GM18873 (cell line): ENCODE data around the gene LHFPL3.
A peak's percentile ranks its signal among the peaks of the same experiment; 100 is the strongest.

Experiments used
- ATAC-seq: cut with Tn5 transposase; IDR thresholded peaks from one replicate; pipeline ENCODE4 v1.9.1; 2021; ENCODE audit warnings: mild to moderate bottlenecking, moderate library complexity, moderate number of reproducible peaks; ENCODE audit not compliant: unreplicated experiment, low FRiP score

The LHFPL3 gene

DNA sequence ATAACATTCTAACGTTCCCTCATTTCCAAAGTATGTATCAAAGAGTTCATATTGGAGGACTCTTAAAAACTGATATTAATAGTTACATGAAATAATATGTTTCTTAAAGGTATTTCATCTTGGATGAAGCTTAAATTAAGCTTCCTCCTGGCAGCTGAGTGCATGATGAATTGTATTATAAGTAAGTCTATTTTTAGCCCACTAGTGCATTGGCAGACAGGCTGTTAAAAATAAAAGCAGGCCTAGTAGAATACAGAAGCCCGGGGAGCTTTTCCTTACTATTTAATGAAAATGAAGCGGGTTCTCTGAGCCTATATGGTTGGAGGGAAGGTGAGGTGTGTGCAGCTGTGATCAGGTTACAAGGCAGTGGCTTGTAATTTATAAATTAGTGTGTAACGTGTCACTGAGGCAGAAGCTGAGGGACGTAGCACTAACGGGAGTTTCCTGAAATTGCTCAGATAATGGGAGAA is 554.9 kb downstream of the LHFPL3 start:
- ATAC-seq, result no peak

DNA sequence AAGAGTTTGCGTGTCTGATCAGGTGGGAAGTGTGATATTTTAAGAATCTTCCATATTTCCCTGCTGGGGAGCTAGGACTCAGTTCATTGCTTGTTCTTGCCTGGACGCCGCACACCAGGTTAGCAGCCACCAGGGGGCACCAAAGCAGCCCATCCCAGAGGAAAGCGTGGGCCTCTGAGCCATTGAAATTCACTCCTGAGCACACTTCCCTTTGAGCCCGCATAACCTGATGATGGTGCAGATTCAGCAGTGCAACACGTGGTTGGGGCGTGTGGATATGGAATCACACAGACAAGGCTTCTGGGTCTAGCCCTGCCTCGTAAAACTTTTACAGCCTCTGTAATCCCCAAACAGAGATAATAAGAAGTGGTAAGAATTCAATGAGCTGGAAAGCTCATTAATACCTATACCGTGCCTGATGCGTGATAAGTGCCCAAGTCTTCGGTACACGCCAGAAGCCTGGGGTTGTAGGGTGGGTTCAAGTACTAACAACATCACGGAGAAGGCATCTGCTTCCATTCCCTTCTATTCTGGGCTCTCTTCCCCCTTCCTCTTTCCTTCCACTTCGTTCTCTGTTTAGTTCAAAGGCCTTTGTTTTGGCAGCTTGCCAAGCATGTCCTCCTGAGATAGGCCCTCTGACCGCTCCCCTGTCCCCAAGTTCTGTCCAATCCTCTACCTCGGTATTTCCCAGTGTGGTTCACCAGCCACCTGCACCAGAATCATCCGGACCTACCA is 555.5 kb downstream of the LHFPL3 start:
- peak; percentile 69 for ATAC-seq

DNA sequence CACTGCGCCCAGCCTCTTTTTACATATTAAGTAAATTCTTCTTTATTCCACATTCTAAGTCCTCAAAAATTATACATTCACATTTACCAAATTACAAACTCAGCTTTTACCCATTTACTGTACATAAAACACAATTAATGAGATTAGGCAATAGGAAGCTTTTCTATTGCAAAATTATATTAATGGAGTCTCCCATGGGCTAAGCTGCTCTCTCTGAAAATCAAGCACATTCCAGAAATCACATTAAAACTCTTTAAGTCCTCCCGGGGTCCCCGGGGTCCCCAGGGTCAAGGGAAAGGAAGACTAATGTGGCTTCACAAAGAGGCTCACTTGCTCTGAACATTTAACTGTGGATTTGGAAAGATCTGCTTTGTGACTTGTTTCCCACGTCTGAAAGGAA is 558.2 kb downstream of the LHFPL3 start:
- ATAC-seq, result no peak

DNA sequence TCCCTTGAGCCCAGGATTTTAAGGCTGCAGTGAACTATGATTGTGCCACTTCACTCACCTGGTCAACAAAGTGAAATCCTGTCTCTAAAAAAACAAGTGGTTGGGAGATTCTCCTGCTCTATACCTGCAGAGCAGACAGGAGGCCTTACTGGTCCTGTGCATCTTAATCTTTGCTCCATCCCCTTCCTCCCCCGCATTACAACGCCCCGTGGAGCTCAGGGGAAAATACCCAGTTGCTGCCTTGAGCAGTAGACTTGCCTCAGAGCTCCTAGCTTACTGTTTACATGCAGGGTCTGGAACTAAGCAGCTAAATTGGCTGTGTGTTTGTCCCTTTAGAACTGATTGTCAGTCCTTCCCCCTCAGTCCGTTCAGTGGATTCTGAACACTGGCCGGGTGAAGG is 561.8 kb downstream of the LHFPL3 start:
- ATAC-seq, result no peak

DNA sequence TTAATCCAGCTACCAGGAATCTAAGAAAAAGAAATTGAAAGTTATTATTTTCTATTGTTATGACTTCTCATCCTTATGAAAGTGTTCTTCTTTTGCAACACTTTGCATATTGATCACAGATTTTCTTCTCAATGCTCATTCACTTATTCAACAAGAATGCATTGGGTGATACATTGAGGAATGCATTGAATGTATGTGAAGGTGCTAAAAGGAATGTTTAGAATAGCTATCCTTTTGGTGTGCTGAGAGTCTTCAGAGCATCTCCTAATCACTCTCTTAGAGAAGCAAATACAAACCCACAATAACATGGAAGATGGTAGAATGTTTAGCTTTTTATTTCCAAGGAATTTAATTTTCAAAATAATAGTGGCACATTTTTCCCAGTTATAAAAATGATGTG is 563.5 kb downstream of the LHFPL3 start:
- ATAC-seq, result no peak

DNA sequence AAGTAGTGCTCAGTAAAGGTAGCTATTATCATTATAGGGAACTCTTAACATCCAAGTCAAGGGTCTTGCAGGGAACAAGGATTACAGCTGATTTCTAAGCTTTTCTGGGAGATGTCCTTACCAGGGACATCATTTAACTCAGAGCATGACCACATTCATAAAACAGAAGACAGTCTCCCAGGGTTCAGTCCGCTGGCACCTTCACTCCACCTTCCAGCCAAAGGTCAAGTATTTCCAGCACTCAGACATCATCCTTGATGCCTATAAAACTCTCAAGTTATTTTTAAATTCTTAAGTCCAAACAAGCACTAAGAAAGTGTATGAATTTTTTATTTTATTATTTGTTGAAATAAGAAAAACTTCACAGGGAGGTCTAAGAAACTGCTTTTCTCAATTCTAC is 565.9 kb downstream of the LHFPL3 start:
- ATAC-seq, result no peak

DNA sequence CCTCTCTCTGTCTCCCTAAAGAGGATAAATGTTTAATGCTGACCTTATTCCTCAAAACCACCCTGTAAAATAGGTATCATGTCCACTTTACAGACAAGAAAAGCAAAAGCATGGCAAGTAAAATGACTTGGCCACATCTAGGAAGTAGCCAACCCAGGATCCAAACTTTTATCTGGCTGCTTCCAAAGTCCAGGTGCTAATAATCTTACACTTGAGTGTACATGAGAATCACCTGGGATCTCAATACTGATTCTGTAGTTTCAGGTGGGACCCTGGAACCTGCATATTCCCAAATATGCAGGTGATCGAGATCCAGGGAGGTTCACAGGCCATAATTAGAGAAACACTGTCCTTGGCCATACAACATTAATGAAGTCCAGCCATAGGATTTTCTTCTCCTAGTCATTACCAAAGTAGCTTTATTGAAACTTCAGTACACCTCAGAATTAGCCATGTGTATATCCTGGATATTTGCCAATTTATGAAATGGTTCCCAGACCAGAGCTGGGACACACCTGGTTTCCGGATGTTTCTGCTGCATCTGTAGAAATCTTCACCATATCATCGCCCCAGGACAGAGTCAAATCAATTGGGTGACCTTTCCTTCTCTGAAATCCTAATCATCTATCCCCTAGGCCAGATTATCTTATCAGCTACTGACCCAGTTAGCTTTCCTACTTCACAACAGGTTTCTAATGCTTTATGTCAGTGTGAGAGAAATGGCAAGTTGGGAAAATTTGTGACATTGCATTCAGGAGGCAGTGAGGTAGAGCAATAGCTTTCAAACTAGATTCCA is 566.5 kb downstream of the LHFPL3 start:
- ATAC-seq, result no peak

DNA sequence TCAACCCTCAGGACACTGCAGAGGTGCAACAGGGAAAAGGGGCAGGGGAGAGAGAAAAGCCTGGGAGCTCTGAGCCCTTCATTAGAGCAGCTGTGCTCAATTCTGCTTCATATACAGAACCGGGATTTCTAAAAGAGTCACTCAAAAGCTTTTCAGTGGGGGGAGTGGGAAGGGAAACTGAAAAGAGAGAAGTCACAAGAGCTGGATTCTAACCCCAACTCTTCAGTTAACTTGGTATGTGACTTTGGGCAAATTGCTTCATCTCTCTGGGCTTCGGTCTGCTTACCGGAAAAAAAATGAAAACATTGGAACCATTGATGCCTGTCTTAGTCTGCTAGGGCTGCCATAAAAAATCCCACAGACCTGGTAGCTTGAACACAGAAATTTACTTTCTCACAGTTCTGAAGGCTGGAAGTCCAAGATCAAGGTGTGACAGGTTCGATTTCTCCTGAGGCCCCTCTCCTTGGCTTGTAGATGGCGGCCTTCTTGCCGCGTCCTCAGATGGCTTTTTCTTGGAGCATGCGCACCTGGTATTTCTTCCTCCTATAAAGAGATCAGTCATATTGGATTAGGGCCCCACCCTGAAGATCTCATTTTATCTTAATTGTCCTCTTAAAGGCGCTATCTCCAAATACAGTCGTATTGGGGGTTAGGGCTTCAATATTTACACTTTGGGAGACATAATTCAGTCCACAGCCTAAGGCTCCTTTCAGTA is 567.3 kb downstream of the LHFPL3 start:
- ATAC-seq, result no peak

DNA sequence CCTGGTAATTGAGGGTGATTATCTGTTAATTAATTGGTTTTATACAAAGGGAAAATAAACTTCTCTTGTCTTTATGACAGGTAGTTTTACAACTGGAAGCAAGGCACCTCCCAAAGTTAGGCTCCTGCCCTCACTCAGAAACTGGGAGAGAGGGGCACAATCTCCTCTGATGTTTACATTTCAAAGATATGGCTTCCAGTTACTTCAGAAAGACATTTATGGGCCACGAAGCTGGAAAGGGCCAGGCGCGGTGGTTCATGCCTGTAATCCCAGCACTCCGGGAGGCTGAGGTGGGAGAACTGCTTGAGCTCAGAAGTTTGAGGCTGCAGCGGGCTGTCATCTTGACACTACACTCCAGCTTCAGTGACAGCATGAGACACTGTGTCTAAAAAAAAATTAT is 570.0 kb downstream of the LHFPL3 start:
- ATAC-seq, result no peak

DNA sequence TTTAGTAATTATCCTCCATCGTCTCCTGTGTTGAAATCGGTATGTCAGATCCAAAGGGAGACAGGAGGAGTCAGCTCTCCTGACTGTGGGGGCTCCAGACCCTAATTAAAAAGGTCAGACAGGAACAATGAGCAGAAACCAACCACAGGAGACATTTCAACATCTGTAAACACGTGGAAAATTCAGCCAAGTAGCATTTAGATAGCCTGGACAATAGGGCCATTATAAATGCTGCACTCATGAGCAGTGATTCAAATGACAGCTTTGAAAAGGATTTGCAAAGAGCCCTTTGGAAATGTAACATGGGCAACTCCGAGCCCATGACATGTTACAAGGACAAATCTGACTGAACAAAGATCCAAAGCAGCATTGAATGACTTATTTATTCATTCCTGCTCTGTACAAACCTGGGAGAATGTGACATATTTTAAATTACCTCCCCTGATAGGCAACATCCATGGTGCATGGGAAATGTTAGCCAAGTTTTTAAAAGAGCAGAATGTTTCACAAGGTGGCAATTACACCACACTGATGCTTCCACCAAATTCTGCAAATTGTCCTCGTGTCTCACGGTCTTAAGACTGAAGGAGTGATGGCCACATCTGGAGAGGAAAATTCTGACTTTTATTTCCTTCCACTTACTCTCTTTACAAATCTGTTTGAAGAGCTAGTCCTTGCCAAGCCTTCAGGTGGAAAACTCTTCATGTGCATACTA is 572.3 kb downstream of the LHFPL3 start:
- ATAC-seq, result no peak

DNA sequence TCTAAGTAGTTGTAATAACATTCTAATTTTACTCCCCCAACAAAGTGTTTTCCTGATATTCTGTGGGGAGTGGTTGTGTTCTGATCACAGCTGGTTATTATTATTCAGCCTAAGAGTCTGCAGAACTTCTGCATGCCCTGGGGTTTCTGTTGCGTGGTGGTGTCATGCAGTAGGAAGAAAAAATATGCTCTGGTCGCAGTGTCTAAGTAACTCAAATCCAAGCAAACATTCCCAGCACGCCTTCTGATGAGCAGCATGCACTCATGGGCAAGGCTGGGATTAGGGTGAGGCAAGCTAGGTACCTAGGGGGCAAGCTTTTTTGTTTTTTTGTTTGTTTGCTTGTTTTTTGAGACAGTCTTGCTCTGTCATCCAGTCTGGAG is 572.8 kb downstream of the LHFPL3 start:
- ATAC-seq, result no peak

DNA sequence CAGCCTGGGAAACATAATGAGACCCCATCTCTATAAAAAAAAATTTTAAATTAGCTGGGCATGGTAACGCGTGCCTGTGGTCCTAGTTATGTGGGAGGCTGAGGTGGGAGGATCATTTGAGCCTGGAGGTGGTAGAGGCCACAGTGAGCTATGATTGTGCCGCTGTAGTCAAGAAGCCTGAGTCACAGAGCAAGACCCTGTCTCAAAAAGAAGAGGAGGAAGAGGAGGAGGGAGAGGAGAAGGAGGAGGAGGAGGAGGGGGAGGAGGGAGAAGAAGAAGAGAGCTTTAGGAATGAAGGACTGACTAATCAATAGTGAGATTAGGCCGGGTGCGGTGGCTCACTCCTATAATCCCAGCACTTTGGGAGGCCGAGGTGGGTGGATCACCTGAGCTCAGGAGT is 573.8 kb downstream of the LHFPL3 start:
- no peak for ATAC-seq

DNA sequence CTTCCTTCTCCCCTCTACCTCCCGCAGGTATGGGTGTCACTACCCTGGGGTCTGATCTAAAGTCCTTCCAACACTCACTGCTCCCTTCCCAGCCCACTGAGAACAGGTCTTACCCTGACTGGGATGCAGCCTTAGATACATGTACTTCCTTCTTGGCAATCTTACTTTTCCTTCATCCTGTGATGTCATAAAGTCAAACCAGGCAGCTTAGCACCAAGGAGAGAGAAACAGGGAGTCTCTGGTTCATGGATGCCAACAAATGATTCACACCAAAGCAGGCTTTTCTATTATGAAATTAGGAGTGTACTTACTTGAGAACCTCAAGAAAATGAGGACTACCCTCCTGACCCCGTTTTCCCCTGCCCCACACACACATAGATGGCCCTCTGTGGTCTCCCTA is 574.6 kb downstream of the LHFPL3 start:
- ATAC-seq, result no peak

DNA sequence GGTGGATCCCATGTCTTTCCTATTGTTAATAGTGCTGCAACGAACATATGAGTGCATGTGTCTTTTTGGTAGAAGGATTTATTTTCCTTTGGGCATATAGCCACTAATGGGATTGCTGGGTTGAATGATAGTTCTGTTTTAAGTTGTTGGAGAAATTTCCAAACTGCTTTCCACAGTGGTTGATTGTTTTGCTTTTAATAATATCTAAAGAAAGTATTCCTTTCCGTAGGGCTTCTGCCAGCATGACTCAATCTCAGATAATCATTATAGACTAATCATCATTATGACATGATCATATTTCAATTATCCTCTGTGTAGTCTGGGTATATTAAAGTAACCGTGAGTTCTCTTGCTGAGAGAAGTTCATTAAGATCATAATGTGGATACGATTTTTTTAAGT is 575.4 kb downstream of the LHFPL3 start:
- ATAC-seq, result no peak

DNA sequence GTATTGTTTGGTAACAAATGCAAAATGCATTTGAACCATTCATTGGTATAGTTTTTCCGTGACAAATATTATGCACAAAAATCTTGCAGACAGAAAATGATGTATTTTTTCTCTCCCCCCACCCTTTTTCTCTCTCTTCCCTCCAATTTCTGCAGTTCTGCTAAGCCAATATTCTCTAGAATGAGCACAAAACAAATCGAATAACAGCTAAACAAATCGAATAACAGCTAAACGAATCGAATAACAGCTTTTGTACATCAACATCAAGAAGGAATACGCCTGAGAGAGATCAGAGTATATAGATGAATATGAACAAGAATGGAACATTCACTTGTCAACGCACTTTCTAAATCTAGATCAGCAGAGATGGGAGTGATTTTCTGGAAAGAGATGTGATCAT is 577.6 kb downstream of the LHFPL3 start:
- ATAC-seq, result no peak

DNA sequence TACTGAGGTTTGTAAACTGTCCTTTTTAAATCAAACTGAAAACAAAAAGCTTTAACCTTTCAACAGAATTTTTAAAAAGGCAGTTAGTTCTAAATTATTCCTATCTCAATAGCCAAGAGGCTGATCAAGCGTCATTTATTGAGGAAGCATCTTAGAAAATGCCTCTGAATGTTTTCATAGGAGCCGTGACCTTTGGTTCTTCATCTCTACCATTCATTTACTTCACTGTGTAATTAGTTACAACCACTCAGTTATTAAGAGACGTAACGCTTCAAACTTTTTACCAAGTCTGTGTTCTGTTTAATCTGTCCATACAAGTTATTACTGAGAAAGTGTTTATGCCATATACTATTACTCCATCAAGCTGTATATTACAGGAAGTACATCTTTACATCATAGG is 578.2 kb downstream of the LHFPL3 start:
- no peak for ATAC-seq

DNA sequence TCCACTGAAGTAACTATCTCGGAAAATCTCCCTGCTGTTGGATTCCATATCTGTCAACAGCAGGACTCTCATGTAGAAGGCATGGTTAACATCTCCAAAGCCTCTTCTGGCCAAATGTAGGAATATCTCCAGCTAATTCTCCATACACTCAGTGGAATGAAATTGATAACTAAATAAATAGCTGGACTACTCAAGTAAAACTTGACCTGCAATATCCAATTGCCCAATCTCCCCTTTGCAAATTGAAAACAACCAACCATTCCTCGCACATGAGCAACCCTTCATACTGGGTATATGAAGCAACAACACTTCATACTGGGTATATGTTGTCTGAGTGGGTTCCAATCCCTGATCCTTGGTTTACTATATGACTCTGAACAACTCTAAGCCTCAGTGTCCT is 580.2 kb downstream of the LHFPL3 start:
- ATAC-seq, result no peak

DNA sequence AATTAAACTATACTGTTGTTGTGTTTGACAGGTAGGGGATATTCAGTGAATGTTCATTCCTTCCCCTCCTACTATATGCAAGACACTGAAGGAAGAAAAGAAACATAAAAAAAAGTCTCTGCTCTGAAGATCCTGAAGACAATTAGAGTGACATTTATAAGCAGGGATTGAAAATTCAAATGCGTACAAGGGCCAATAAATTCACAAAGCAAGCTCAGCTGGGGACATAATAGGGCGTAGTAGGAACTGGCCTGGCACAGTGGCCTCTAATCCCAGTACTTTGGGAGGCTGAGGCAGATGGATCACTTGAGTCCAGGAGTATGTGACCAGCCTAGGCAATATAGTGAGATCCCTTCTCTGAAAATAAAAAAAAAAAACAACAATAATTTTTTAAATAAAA is 580.7 kb downstream of the LHFPL3 start:
- no peak for ATAC-seq

DNA sequence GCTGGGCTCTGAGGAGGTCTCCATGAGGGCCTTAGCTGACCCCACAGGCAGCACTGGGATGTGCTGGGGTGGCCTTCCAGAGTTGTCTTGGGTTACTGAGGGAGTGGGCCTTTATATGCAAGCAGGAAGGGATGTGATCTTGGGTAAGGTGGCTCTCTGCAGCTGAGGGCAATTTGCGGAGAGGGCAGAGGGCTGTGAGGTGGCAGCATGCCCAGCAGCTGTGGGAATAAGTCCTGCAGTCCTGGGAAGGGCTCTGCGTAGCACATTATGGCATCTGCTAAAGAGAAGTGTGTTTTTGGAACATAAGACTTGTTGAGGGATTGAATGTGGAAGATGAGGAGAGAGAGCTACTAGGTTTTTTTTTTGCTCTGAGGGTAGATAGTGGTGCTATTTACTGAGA is 586.0 kb downstream of the LHFPL3 start:
- no peak for ATAC-seq

DNA sequence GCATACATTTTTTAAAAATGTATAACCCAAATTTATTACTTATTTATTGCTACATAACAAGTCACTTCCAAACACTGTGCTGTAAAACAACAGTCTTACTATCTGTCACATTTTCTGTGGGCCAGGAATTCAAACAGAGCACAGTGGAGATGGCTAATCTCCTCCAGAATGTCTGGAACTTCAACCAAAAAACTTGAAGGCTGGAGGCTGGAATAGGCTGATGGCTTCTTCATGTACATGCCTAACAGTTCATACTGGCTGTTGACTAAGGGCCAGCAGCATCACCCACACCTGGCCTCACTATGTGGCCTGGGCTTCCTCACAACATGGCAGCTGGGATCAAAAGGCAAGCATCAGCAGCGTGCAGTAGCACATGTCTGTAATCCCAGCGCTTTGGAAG is 593.2 kb downstream of the LHFPL3 start:
- no peak for ATAC-seq
